NCI-H2081 (cell line): ENCODE results near the gene CSE1L.
"Not testable (repeated sequence)": the region's sequence is repeated elsewhere in the genome, so short reads cannot be mapped to it uniquely, and the experiment has no call there.

Experiments
- DNase-seq, 2 experiments: peaks; one replicate each; lab custom pipeline; 2025; lab: John Stamatoyannopoulos, UW

CSE1L gene

GRCh38 chr20:49122920-49123319, 76.8 kb downstream of the CSE1L start:
- no peak for DNase-seq

GRCh38 chr20:49123982-49124381, 77.9 kb downstream of the CSE1L start:
- no peak for DNase-seq

DNA sequence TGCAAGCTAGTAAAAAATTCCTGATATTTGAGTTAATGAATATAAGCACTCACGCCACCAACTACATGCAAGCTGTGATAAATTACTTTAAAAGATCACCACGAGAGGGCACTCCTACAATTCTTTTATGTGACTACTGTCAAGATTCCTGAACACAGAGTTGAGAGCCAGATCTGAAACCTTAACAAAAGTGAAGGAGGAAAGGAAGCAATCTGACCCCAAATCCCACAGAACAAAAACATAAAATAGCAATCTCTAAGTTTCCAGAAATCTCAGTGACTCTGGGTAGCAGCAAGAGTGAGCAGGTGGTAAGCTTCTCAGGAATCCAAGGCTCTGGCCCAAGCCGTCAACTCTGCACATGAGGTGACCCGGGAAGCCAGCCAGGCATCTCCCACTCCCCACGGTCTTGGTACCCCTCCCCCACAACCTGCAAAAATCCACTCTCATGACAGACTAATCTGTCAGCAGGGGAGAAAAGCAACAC, 86.9 kb downstream of the CSE1L start:
- DNase-seq = peak; percentile 34 to 46

- DNase-seq = no peak
These were observed 87.5 kb downstream of the CSE1L start for GRCh38 chr20:49133571-49133970.

GRCh38 chr20:49134797-49135196, 88.7 kb downstream of the CSE1L start:
- DNase-seq = not testable (repeated sequence)

- no peak for DNase-seq
These were observed 90.9 kb downstream of the CSE1L start for GRCh38 chr20:49136817-49137571.

DNA sequence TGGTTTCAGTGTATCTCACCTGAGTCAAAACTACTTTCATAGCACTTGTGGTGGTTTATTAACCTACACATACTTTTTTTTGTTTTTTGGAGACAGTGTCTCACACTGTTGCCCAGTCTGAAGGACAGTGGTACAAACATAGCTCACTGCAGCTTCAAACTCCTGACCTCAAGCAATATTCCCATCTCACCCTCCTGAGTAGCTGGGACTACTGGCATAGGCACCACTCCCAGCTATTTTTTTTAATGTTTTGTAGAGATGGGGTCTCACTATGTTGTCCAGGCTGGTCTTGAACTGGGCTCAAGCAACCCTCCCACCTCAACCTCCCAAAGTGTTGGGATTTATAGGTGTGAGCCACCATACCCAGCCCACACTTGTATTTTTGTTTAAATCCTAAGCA, 92.3 kb downstream of the CSE1L start:
- DNase-seq = no peak

DNA sequence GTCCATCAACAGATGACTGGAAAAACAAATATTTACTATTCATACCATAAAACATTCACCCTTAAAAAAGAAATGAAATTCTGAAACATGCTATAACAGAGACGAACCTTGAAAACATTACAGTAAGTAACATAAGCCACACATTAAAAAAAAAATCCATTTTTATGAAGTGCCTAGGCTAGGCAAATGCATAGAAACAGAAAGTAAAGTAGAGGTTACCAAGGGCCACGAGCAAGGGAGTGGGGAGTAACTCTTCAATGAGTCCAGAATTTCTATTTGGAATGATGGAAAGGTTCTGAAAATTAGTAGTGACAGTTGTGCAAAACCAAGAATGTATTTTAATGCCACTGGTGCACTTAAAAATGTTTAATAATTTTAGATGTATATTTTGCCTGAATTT, 94.3 kb downstream of the CSE1L start:
- DNase-seq = no peak

GRCh38 chr20:49140834-49141233, 94.7 kb downstream of the CSE1L start:
- DNase-seq = no peak
